Pancreas (tissue), 10 donors: ENCODE results near the gene ZNF407. TPM values are rescaled to one million over a fixed set of nuclear protein-coding genes. Genes with fewer than 3 reads are reported as not detected.

ENCODE experiments used
- ATAC-seq, 4 donors: fragments of 200-7000 bp; cut with Tn5 transposase; one replicate each; pipeline versions ENCODE4 v1.8.0 to v1.9.1; 2020; ENCODE audit warnings: mild to moderate bottlenecking in 4 of 4, moderate library complexity in 4 of 4
- DNase-seq, 6 donors: peaks; one replicate each; pipeline ENCODE4 v3.0.0-alpha.2; 2020
- FAIRE-seq: peaks from 2 replicates; lab custom pipeline; 2012; peaks lifted over from hg19 to GRCh38; lab: Jason Lieb, UNC
- H3K27ac ChIP-seq, 4 donors: fragments of 200-600 bp; sonication (generic); 1 replicate in 3 of 4; 2 replicates in 1 of 4; pipeline versions ENCODE4 v1.5.0 to v1.8.0; 2020
- H3K27me3 ChIP-seq, 4 donors: fragments of 200-600 bp; one replicate each; pipeline ENCODE4 v1.8.0; 2021
- H3K36me3 ChIP-seq, 3 donors: fragments of 200-600 bp; sonication (generic) in 1 of 3; one replicate each; pipeline versions ENCODE4 v1.5.0 to v1.8.0; 2020 to 2021
- H3K4me1 ChIP-seq, 3 donors: fragments of 200-600 bp; one replicate each; pipeline ENCODE4 v1.8.0; 2021
- H3K4me3 ChIP-seq, 4 donors: fragments of 200-600 bp; sonication (generic) in 2 of 4; one replicate each; pipeline versions ENCODE4 v1.5.0 to v1.8.0; 2020 to 2021
- H3K9me3 ChIP-seq, 4 donors: fragments of 200-600 bp; one replicate each; pipeline ENCODE4 v1.8.0; 2021
- CTCF ChIP-seq, 4 donors: fragments of 200-600 bp; sonication (generic) in 3 of 4; IDR thresholded peaks; one replicate each; pipeline versions ENCODE4 v1.5.0 to v1.8.0; 2021; ENCODE audit warnings: antibody characterized with exemption in 4 of 4
- WGBS, 2 donors: extraction: QIAGEN DNeasy Blood & Tissue Kit; methylation state at CpG; one replicate each; pipeline ENCODE4 v1.1.7; 2013; 5-methylcytosine and 5-hydroxymethylcytosine counted together
- intact Hi-C, 3 donors: fragments of 100-400 bp; cut with DNase I; formaldehyde crosslinking; loops; one replicate each; pipeline versions ENCODE4 v1.11.1 to v1.14.2; 2022
- polyA plus RNA-seq, 2 donors: library from polyadenylated mRNA; stranded (reverse); fragments of 200-250 nt; gene quantifications; one replicate each; pipeline ENCODE4 v1.2.3, GENCODE V29; 2013
- total RNA-seq, 6 donors: library from RNA; stranded (reverse); fragmentation: NEBNext Ultra II Directional in 4 of 6; extraction: Animal tissue kit (Norgen Biotek cat#: 25700) in 4 of 6; gene quantifications; one replicate each; pipeline versions ENCODE4 v1.2.1 to v1.2.4, GENCODE V29; 2021 to 2023
- donor health status: healthy with polysubstance abuse.
- donor health status: DM: no; HTN: no; CAD: no; lungs with moderate emphysema.
- donor health status: DM: no; HTN: no; CAD: no.
- donor health status: control.
- donor health status: control.
- donor health status: Bipolar disorder and iron deficiency.
- donor health status: DM: yes; HTN: yes; CAD: no.
- donor health status: DM: no; HTN: no; CAD: no.
- donor health status: DM: no; HTN: no; CAD: no.
- donor health status: DM: yes; HTN: yes; CAD: no.

Gene ZNF407
- total and polyA plus RNA-seq, 8 donors = 2.7 to 10.0 (median 4.9) TPM

- WGBS, 2 donors = 90 to 93% methylated on average over 12 of the region's 12 CpGs
- FAIRE-seq = no peak
- intact Hi-C loops = no loop called here
Measured at GRCh38 chr18:75047240-75047961, 449.7 kb downstream of the ZNF407 start.

GRCh38 chr18:75048776-75049454, 451.2 kb downstream of the ZNF407 start:
- Histone ChIP-seq H3K36me3 (no peaks in the 10 kb centered on the region), H3K27me3 (no peaks in the 10 kb centered on the region), H3K4me1 (no peaks in the 10 kb centered on the region), H3K9me3 (no peaks in the 10 kb centered on the region), H3K27ac (no peak overlapping the region), H3K4me3 (no peak overlapping the region)
- DNase-seq (no peak), ATAC-seq (no peak), FAIRE-seq (no peak)
- intact Hi-C loops = no loop called here
- TF ChIP-seq CTCF (IDR thresholded peaks at IDR 0.05) = no peak
- 94 to 95% methylated on average over 10 of the region's 10 CpGs for WGBS, 2 donors

More at GRCh38 chr18:75047240-75047961, 449.7 kb downstream of the ZNF407 start:
- no peaks in the 10 kb centered on the region for H3K9me3 ChIP-seq
- H3K36me3 ChIP-seq = no peaks in the 10 kb centered on the region
- TF ChIP-seq CTCF (IDR thresholded peaks at IDR 0.05) = no peak
- DNase-seq = no peak
- H3K27ac ChIP-seq = no peak overlapping the region
- no peak overlapping the region for H3K4me3 ChIP-seq
- no peak for ATAC-seq
- H3K27me3 ChIP-seq = no peaks in the 10 kb centered on the region
- H3K4me1 ChIP-seq = no peaks in the 10 kb centered on the region

- DNase-seq (no peak), ATAC-seq (no peak), FAIRE-seq (no peak)
- TF ChIP-seq CTCF (IDR thresholded peaks at IDR 0.05) = no peak
- intact Hi-C loops = no loop called here
- Histone ChIP-seq H3K27me3 (no peaks in the 10 kb centered on the region), H3K9me3 (no peaks in the 10 kb centered on the region), H3K36me3 (no peaks in the 10 kb centered on the region), H3K4me1 (no peaks in the 10 kb centered on the region), H3K27ac (no peak overlapping the region), H3K4me3 (no peak overlapping the region)
- WGBS, 2 donors = 81 to 87% methylated on average over 4 of the region's 4 CpGs
Measured at GRCh38 chr18:75049455-75049789, 451.8 kb downstream of the ZNF407 start.

GRCh38 chr18:75051757-75052156, 454.1 kb downstream of the ZNF407 start:
- ATAC-seq (no peak), FAIRE-seq (no peak), DNase-seq (no peak)
- Histone ChIP-seq H3K4me1 (no peaks in the 10 kb centered on the region), H3K36me3 (no peaks in the 10 kb centered on the region), H3K9me3 (no peaks in the 10 kb centered on the region), H3K4me3 (no peak overlapping the region), H3K27me3 (no peaks in the 10 kb centered on the region), H3K27ac (no peak overlapping the region)
- WGBS, 2 donors = 95 to 96% methylated on average over 9 of the region's 9 CpGs
- intact Hi-C loops = no loop called here
- no peak for TF ChIP-seq CTCF (IDR thresholded peaks at IDR 0.05)

- Histone ChIP-seq H3K4me3 (no peak overlapping the region), H3K4me1 (no peaks in the 10 kb centered on the region), H3K9me3 (no peaks in the 10 kb centered on the region), H3K36me3 (no peaks in the 10 kb centered on the region), H3K27ac (no peak overlapping the region), H3K27me3 (no peaks in the 10 kb centered on the region)
- intact Hi-C loops = no loop called here
- FAIRE-seq (no peak), ATAC-seq (no peak), DNase-seq (no peak)
- TF ChIP-seq CTCF (IDR thresholded peaks at IDR 0.05) = no peak
- 90 to 94% methylated on average over 13 of the region's 13 CpGs for WGBS, 2 donors
Measured at GRCh38 chr18:75052475-75052874, 454.8 kb downstream of the ZNF407 start.
